ENCODE data around the gene PEX19.

- TF ChIP-seq CTCF (IDR thresholded peaks at IDR 0.05; ENCODE audit: insufficient read depth, low read length) (no peak), GABPA (IDR thresholded peaks at IDR 0.05; ENCODE audit: low read depth) (no peak), REST (IDR thresholded peaks at IDR 0.05; ENCODE audit: insufficient replicate concordance, low read depth) (no peak), SPI1 (IDR thresholded peaks at IDR 0.05; ENCODE audit: borderline replicate concordance, low read depth) (no peak)
Observed at GRCh38 chr1:160243767-160244166, 41.2 kb downstream of the PEX19 start.

Measured in HL-60 (cell line).